K562 (cell line): ENCODE measurements around the gene TARP.

Source experiments
- BHLHE40 ChIP-seq: IDR thresholded peaks from 2 replicates; pipeline ENCODE4 v1.6.1; 2011; ENCODE audit warnings: low read length, improper control_type of control experiment
- CHAMP1 ChIP-seq: fragments of 450-650 bp; IDR thresholded peaks from 2 replicates; pipeline ENCODE4 v1.6.1; 2016; ENCODE audit warnings: mild to moderate bottlenecking
- CHD1 ChIP-seq: fragments of 200-600 bp; sonication (generic); IDR thresholded peaks from one replicate; pipeline ENCODE4 v1.6.1; 2012; ENCODE audit warnings: mild to moderate bottlenecking, moderate library complexity, low read length, inconsistent platforms
- CTCF ChIP-seq, 3 experiments: IDR thresholded peaks in 2 of 3; conservative IDR thresholded peaks in 1 of 3; 2 replicates each; pipeline ENCODE4 v1.5.1; 2011 to 2012; ENCODE audit warnings: low read length in 3 of 3, mild to moderate bottlenecking in 3 of 3, control low read depth in 2 of 3, improper control_type of control experiment in 1 of 3, inconsistent platforms in 1 of 3, low read depth in 1 of 3, mixed read lengths in 1 of 3, moderate library complexity in 1 of 3; ENCODE audit not compliant: insufficient read depth in 2 of 3
- ETS1 ChIP-seq: conservative IDR thresholded peaks from 2 replicates; pipeline ENCODE4 v1.6.1; 2011; ENCODE audit warnings: low read depth, mild to moderate bottlenecking, low read length; ENCODE audit not compliant: control insufficient read depth
- EZH2 ChIP-seq: IDR thresholded peaks from 2 replicates; pipeline ENCODE4 v1.6.1; 2012; ENCODE audit warnings: low read depth, mild to moderate bottlenecking, inconsistent platforms, low read length, borderline replicate concordance
- PATZ1 ChIP-seq: fragments of 250-450 bp; sonication (Bioruptor Pico); IDR thresholded peaks from 2 replicates; pipeline ENCODE4 v1.5.0; 2020; ENCODE audit warnings: mild to moderate bottlenecking, borderline replicate concordance
- PCBP1 ChIP-seq: fragments of 200-400 bp; formaldehyde crosslinking; IDR thresholded peaks from 2 replicates; pipeline ENCODE4 v1.6.1; 2018; ENCODE audit warnings: mild to moderate bottlenecking, low read depth, low read length; ENCODE audit not compliant: poor library complexity, severe bottlenecking
- PCBP2 ChIP-seq: fragments of 200-400 bp; formaldehyde crosslinking; IDR thresholded peaks from 2 replicates; pipeline ENCODE4 v1.6.1; 2018; ENCODE audit warnings: low read length, low read depth, mild to moderate bottlenecking, moderate library complexity; ENCODE audit not compliant: poor library complexity, severe bottlenecking
- POLR2AphosphoS5 ChIP-seq: IDR thresholded peaks from 2 replicates; pipeline ENCODE4 v1.6.1; 2011; ENCODE audit warnings: mild to moderate bottlenecking, low read depth, low read length, moderate library complexity; ENCODE audit not compliant: control insufficient read depth, insufficient read depth
- RCOR1 ChIP-seq, 2 experiments: IDR thresholded peaks; 2 replicates each; pipeline ENCODE4 v1.6.1; 2012; ENCODE audit warnings: low read depth in 2 of 2, low read length in 2 of 2, borderline replicate concordance in 1 of 2, improper control_type of control experiment in 1 of 2
- U2AF2 ChIP-seq: fragments of 200-400 bp; formaldehyde crosslinking; optimal IDR thresholded peaks from 2 replicates; pipeline ENCODE3; 2017; ENCODE audit warnings: low read depth, mild to moderate bottlenecking, low read length
- ZNF263 ChIP-seq: sonication (generic); formaldehyde crosslinking; IDR thresholded peaks from 2 replicates; pipeline ENCODE4 v1.8.0; 2022; ENCODE audit warnings: mild to moderate bottlenecking, missing genetic modification reagents, borderline replicate concordance

- TF ChIP-seq POLR2AphosphoS5 (no peak), PATZ1 (no peak), CTCF (IDR thresholded peaks at IDR 0.05 in 2 of 3, conservative IDR thresholded peaks at IDR 0.05 in 1 of 3; ENCODE audit: insufficient read depth in 2 of 3, low read depth in 1 of 3, low read length in 3 of 3) (no peak), PCBP2 (no peak), PCBP1 (no peak), RCOR1 (IDR thresholded peaks at IDR 0.05; ENCODE audit: borderline replicate concordance in 1 of 2, low read depth in 2 of 2, low read length in 2 of 2) (no peak), BHLHE40 (no peak), CHD1 (no peak), U2AF2 (no peak), ZNF263 (CRISPR knock-in tag) (no peak), CHAMP1 (no peak), EZH2 (no peak), ETS1 (no peak)
Measured at GRCh38 chr7:38307640-38308039, 34.2 kb upstream of the TARP start.
